Measurements from ENCODE around the gene PRKAG2. TPM values are rescaled to one million over a fixed set of nuclear protein-coding genes. Genes with fewer than 3 reads are reported as not detected.

The PRKAG2 gene
- total and polyA plus RNA-seq, 2 of the 8 experiments (the other 6 are each of a cell fraction or from before 2014, with no cell fraction given): 7.5 to 18.1 TPM

GRCh38 chr7:151831606-151832005 is 45.3 kb downstream of the PRKAG2 start (continued):
- TF ChIP-seq CHD7 (IDR thresholded peaks at IDR 0.05; ENCODE audit: insufficient replicate concordance, low read length) (no peak), KDM4A (IDR thresholded peaks at IDR 0.05; ENCODE audit: low read depth, low read length, severe bottlenecking) (no peak), RXRA (IDR thresholded peaks at IDR 0.05; ENCODE audit: insufficient read depth, low read depth, low read length) (no peak), EP300 (IDR thresholded peaks at IDR 0.05; ENCODE audit: borderline replicate concordance in 1 of 2, low read depth in 2 of 2, low read length in 2 of 2) (no peak), YY1 (IDR thresholded peaks at IDR 0.05; ENCODE audit: low read depth, low read length) (no peak), EGR1 (IDR thresholded peaks at IDR 0.05; ENCODE audit: borderline replicate concordance, low read depth, low read length) (no peak), POLR2A (IDR thresholded peaks at IDR 0.05; ENCODE audit: control extremely low read depth in 1 of 2, low read depth in 2 of 2, low read length in 2 of 2) (no peak)

Measured in H1 (cell line).